ENCODE results near the gene RNF111.

DNA sequence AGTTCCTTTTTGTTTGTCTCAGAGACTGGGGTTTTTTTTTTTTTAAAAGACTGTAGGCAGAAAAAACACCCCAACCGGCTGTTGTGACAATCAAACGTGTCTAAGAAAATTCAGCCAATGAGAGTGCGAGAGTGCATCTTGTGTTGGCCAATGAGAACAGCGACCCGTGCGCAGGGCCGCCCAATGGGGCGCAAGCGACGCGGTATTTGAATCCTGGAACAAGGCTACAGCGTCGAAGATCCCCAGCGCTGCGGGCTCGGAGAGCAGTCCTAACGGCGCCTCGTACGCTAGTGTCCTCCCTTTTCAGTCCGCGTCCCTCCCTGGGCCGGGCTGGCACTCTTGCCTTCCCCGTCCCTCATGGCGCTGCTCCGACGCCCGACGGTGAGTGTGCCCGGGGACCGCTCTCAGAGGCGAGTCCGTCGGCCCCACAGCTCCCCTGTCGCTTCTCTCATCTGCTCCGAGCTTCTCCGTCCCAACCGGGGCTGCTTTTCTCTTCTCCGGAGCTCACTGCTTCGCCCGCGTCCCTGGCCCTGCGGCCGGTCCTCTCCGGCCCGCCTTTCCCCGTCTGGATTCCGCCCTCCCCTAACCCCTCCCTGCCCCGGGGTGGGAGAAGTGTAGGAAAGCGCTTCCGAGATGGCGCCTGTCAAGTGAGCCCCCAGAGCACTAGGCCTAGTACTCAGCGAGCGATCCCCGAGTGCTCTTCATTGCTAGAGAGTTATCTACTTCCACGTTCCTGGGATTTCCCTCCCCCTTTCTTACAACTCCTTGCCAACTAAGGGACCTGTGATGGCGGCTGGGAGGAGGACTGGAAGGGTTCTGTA lies 117.7 kb downstream of the RNF111 start, which contains the start of gene CCNB2:
- TF ChIP-seq, protein P1, sequence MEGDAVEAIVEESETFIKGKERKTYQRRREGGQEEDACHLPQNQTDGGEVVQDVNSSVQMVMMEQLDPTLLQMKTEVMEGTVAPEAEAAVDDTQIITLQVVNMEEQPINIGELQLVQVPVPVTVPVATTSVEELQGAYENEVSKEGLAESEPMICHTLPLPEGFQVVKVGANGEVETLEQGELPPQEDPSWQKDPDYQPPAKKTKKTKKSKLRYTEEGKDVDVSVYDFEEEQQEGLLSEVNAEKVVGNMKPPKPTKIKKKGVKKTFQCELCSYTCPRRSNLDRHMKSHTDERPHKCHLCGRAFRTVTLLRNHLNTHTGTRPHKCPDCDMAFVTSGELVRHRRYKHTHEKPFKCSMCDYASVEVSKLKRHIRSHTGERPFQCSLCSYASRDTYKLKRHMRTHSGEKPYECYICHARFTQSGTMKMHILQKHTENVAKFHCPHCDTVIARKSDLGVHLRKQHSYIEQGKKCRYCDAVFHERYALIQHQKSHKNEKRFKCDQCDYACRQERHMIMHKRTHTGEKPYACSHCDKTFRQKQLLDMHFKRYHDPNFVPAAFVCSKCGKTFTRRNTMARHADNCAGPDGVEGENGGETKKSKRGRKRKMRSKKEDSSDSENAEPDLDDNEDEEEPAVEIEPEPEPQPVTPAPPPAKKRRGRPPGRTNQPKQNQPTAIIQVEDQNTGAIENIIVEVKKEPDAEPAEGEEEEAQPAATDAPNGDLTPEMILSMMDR (conservative IDR thresholded peaks at IDR 0.05; ENCODE audit: low read length), result no peak
- no peak for TF ChIP-seq EZH2phosphoT487 (IDR thresholded peaks at IDR 0.05; ENCODE audit: borderline replicate concordance)

Measured in Loucy (cell line).